ENCODE results near the gene SLC35E2B.

The SLC35E2B gene

DNA sequence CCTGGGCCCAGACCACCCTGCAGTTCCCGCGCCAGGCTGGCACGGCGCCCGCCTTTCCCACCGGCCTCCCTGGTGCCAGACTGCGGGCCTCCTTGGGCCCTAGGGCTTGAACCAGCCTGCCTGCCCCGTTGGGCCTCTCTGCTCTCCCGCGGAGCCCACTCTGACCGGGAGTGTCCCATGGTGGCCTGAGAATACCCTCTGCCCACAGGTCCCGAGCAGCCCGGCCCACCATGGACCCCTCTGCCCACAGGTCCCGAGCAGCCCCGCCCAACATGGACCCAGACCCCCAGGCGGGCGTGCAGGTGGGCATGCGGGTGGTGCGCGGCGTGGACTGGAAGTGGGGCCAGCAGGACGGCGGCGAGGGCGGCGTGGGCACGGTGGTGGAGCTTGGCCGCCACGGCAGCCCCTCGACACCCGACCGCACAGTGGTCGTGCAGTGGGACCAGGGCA lies 69.4 kb downstream of the SLC35E2B start:
- no peak for DNase-seq

DNA sequence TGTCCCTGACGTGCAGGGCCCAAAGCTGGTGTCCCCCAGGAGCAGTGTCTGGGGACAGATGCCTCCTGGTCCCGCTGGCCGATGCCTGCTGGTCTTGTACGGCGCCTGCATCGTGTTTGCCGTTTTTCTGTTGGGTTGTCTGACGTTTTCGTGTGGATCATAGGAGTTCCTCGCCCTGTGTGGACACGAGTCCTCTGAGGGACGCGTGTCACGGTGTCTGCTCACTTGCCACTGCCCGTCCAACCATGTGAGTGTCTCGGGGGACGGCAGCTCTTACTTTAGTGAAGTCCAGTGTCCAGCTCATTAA lies 69.9 kb downstream of the SLC35E2B start:
- no peak for DNase-seq

DNA sequence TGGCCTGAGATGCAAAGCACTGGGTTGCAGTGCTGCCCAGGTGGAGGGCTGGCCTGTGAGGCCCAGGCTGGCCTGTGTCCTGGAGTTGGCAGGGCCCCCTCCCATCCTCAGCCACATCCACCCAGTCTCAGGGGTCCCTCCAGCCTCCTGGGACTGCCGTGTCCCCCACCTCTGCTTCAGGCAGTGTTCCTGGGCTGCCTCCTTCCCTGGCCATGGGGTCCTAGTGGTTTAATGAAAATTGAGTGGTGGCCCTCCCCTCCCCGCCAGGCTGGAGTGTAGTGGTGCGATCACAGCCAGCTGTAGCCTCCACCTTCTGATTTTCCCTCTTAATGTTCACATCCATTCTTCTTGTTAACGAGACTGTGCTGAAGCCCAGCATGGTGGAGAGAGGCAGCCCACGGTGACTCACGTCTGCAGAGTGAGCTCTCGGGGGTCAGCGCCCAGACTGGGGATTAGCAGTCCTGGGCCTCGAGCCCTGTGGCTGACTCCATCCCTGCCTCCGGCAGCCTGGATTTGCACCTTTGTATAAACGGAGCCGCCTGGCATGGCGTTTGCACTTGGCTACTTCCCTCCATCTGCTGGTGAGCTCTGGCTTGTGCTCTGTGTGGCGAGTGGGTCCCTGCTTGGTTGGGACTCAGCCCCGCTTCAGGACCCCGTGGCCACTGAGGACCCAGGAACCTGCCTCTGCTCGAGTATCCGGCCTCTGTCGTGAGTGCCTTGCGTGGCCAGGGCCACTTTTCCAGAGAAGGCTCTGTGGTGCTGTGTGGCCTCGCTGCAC lies 70.4 kb downstream of the SLC35E2B start:
- no peak for DNase-seq

DNA sequence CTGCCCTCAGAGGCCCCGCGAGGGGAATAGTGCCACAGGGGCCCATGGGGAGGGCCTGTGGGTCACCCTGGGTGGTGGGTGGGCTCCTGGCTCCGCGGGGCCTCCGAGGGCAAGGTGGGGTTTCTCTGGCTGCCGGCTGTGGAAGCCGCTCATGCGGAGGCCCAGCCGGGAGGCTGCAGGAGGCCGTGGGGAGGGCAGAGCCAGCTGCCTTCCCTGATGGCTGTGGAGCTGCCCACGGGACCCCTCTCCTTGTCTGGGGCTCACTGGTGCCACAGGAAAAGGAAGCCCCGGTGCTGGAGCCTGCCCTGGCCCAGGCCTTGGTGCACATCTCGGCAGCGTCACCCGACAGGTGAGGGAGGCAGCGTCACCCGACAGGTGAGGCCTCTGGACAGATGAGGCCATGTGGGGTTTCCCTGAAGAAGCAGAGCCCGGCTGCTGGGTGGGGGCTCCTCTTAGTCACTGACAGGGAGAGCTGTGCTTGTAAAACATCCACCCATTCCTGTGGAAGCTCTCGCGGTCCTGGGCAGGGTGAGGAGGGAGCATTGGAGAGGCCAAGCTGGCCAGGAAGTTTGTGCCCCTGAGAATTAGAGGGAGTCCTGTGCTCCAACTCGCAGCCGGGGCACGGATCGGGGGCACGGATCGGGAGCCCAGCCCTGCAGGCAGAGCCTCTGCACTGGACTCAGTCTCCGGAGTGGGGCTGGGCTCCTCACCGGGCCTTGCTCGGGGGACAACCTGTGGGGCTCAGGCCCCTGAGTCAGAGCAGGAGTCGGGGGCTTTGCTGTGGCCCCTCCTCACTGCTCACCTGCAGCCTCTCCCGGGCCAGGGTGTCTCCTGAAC lies 71.2 kb downstream of the SLC35E2B start:
- no peak for DNase-seq

DNA sequence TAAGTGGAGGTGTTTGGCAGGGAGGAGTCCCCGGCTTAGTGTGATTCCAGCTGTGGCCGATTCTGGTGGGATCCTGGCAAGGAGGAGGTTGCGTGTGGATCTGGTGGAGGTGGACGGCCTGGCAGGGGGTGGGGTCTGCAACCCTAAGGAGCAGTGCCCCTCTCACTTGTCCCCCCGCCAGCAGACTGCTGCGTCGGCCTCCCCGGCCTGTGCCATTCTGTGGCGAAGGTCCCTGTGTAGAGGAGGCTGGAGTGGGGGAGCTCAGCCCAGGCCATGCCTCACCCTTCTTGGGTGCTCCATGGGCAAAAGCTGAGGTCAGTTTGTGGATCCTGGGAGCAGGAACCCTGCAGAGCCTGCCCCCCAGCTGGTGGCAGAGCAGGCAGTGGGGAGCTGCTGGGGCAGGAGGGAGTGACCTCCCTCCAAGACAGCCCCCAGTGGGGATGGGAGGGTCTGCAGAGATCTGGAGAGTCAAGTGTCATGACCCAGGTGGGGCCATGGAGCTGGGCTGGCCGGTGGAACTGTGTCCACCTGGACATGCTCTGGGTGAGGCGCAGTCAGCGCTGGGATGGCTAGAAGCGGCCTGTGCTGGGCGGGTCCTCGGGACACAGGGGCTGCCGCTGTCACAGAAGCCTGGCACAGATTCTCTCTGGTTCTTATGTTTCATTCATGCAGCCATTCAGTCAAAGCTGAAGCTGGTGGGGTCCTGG lies 72.0 kb downstream of the SLC35E2B start:
- DNase-seq: no peak

DNA sequence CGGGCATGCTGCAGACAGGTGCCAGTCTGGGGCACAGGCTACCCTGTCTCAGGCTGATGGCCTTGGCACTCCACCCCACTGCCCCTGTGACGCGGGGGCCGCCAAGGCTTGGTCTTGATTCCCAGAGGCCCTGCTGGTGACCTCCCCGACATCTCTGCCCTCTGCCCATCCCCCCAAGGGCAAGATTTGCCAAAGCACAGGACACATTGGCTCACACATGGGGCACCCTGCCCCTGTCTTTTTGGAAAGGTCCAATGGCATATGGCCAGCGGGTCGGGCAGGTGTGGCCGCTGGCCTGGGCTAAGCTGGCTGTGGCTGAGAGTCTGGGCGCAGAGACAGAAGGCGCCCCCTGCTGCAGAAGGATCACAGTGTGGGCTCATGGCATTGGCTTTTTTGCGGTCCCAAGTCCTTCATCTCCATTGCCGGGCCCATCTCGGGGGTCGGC lies 72.7 kb downstream of the SLC35E2B start:
- no peak for DNase-seq

DNA sequence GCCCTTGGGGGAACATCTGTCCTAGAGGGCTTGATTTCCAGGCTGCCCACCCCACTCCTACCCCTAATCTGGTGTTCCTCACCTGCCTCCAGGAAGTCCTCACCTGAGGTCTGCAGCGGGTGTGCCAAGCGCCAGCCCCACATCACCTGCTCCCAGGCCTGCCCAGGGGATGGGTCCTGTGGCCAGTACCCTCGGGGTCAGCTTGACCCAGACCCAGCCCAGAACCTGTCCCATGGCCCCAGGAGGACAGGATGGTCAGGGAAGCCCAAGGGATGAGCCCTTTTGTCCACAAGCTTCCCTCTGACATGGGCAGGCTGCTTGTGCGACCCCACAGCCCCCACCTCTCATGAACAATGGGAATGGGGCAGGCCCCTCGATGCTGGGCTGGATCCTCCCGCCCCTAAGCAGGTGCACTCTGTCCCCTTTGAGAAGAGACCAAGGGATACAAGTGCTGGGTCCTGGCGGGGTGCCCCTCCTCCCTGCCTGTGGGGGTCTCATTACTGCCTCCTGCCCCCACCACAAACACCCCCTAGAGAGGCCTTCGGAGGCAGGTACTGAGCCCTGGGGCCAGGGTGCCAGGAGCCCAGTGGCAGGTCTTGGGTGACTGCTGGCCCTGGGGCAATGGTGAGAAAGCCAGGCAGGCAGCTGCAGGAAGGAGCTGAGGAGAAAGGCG lies 74.1 kb downstream of the SLC35E2B start:
- no peak for DNase-seq

DNA sequence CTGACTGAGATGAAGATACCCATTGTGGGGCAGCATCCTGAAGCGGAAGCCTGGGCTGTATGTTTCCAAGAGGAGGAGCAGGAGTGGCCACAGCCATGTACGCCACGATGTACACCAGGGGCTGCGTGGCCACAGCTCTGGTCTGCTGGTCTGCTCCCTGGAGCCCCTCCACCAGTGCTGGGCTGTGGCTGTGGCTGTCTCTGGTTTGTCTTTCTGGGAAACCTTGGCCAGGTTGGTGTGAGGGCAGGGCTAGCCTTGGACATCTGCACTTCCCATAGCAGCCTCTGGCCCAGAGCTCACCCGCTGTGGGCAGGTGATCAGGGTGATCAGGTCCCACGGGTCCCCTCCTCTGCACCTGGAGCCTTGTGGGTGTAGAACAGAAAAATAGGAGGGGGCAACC lies 74.7 kb downstream of the SLC35E2B start:
- DNase-seq: no peak

DNA sequence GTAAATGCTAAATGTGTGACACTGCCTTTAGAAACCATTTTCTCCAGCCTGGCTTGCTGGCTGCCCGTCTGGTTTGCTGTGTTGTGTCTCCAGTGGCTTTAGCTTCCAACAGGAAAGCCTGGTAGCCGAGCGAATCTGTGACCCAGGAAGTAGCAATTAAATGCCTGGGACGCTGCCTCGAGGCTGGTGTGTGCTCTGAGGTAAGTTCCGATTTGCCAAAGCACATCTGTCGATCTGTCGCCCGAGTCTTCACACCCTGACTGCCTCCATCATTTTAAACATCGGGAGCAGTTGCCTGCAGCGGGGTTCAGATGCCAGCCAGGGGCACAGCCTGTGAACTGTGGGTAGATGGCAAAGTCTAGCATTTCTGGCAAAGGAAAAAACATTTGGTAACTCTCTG lies 75.1 kb downstream of the SLC35E2B start:
- no peak for DNase-seq

DNA sequence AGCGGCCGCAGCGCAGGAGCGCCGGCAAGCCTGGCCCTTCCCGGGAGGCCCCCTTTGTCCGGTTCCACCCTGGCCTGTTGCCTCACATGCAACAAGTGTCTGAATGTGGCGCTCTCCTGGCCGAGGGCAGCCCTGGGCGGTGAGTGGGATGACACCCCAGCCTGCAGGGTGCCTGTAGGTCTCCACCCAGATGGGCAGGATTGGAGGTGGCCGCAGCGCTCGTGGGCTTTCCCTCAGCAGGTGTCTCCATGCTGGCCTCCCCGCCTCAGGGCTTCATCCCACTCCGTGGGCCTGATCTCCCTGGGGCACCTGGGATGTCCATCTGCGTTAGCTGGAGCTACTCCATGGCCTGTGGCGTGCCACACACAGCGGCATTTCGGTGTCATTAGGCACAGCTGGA lies 75.8 kb downstream of the SLC35E2B start:
- DNase-seq: no peak

DNA sequence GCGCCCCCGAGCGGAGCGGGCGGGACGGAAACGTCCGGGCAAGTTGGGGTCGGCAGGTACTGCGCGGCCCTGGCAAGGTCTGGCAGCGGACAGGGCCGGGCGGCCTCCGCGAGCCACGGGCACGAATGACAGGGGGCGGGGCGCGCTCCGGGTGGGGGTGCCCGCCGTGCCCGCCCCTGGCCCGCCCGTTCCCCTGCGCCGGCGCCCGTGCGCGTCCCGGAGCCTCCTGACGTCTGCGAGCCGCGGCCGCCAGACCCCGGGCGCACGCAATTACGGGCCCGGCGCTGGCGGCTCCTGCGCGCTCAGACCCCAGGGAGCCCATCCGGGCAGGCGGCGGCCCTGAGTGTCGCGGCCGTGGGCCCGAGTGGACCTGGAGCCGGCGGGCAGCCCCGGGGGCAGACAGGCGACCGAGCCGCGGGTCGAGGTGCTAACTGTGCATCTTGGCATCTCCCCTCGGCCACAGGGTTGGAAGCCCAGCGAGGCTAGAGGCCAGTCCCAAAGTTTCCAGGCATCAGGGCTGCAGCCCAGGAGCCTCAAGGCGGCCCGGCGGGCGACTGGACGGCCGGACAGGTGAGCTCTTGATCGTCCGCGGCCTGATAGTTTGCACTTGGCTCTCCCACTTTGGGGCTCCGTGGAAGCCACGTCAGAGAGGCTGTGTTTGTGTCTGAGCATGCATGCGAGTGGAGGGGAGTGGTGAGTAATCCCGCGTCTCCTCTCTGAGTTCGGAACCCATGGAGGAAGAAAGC lies 76.4 kb downstream of the SLC35E2B start:
- DNase-seq: peak; percentile 20

DNA sequence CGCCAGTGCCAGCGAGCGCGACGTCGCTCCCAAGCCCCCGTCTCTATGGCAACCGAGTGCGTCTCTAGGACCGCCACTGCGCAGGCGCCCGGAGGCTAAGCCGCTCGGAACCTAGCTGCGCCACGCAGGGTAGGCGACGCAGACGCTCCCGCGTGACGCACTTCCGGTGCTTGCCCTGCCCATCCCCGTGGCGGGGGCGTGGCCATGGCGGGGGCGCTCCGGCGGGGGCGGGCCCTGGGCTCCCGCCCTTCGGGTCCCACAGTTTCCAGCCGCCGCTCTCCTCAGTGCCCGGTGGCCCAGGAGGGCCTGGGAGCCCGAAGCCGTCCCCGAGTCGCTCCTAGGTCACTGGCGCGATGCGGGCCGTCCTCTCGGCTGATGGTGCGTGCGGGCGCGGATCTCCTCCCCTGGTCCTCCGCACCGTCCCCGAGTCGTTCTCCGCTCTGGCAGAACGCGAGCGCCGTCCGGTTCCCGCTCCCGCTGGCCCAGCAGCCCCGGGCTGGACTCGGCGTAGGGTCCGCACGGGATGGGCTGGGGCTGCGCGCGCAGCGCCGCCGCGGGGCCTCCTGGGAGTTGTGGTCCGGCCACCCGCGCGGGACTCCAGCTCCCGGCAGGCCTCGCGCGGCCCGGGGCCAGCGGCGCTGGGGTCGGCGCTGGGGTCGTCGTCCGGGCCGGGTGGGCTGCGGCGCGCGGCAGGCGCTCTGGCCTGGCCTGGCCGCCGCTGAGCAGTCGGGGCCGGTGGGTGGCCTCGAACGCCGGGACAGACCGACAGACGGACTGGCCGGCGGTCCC lies 77.1 kb downstream of the SLC35E2B start, which contains the start of gene MIB2:
Gene MIB2 (plus strand): TSS at position 245 of the 789 bp plus-strand sequence. CDS start 7,953 bp downstream, outside the sequence.
- peak; percentile 96 for DNase-seq

DNA sequence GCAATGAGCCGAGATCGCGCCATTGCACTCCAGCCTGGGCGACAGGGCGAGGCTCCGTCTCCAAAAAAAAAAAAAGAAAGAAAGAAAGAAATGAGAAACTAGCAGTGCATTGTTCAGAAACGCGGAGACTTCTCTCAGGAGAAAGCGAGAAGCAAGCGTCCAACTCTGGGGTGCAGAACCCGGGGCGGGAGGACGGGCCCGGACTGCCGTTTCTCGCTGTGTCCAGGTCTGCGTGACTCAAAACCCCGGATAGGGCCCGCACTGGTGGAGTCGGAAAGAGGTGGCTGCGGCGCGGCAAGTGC lies 77.7 kb downstream of the SLC35E2B start:
- DNase-seq: no peak

DNA sequence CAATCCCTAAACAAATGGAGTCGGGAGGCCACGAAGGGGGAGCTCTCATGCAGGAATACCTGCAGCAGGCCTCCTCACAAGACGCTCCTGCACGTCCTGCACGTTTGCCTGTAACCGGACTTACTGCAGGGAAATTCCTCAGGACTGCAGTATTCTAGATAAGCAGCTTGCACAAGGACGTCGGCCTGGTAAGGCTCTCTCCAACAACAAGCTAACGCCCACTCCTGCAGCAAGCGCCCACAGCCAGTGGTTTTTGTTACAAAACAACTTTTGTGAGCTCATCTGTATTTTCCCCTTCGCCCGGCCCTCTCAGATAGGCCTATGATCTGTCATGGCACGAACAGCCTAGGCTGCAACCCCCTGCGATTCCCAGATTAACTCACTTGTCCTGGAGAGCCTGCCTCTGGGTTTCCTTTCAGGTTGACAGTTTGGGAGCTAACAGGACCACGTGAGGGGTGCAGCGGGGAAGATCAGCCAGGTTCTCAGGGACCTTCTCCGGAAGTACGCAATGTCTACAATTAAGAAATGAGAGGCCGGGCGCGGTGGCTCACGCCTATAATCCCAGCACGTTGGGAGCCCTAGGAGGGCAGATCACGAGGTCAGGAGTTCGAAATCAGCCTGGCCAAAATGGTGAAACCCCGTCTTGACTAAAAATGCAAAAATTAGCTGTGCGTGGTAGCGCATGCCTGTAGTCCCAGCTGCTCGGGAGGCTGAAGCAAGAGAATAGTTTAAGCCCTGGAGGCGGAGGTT lies 78.2 kb downstream of the SLC35E2B start:
- peak; percentile 52 for DNase-seq

DNA sequence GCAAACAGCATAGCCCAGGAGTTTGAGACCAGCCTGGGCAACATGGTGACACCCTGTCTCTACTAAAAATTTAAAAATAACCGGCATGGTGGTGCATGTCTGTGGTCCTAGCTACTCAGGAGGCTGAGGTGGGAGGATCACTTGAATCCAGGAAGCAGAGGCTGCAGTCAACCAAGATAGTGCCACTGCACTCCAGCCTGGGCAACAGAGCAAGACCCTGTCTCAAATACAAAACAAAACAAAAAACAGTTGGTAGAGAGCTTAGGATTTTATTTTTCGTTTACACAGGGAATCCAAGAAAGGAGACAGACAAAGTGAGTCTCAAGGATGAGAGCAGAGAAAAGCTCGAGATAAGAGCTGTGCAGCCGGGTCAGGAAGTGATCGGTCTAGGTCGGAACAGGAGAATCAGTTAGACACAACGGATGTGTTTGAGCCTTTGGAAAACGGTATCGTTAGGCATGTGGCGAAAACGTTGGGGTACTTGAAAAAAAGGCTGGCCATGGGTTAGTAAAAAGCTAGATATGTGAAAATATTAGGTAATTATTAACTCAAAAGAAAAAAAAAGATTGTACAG lies 79.0 kb downstream of the SLC35E2B start:
- no peak for DNase-seq

DNA sequence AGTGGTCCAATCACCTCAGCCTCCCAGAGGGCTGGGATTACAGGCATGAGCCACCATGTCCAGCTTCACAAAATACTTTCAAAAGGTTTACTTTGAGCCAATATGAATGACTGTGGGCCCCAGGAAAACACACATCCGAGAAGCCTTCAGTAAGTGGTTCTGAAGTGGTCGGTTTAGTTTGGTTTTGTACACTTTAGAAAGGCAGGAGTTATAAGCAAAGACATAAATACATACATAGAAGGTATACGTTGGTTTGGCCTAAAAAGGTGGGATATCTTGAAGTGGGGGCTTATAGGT lies 80.5 kb downstream of the SLC35E2B start:
- no peak for DNase-seq

DNA sequence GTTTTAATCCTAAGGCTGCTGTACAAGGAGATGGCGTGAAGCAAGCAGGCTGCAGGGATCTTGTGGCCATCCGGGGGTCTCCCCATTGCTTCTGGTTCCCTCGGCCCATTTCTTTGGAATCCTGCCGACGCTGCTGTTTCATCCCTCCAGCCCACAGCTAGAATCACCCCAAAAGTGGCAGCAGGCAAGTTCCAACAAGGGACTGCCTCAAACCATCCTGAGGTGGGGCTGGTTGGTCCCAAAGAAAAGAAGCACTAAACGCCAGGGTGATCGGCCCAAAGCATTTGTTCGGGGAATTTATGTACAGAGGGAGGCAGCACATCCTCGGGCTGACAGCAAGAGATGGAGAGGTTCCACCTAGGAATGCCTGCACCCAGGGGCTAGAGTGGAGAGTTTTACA lies 81.8 kb downstream of the SLC35E2B start:
- DNase-seq: no peak

DNA sequence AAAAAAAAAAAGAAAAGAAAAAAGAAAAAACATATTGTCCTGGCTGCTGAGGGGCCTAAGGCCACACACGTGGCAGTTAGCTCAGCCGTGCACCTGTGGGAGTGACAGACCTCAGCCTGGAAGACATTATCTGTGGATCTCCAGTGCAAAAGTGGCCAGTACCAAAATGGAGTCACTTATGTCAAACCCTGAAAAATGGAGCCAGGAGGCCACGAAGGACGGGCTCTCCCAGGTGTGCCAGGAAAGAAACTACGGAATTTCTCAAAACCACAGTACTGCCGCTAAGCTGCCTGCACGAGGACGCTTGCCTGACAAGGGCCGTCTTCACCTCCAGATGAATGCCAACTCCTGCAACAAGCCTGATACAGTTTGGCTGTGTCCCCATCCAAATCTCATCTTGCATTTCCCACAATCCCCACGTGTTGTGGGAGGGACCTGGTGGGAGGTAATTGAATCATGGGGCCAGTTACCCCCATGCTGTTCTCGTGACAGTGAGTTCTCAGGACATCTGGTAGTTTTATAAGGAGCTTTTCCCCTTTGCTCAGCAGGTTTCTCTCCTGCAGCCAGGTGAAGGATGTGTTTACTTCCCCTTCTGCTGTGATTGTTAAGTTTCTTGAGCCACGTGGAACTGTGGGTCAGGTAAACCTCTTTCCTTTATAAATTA lies 82.6 kb downstream of the SLC35E2B start:
- DNase-seq: no peak

All from activated effector memory CD4-positive, alpha-beta T cell treated with Interleukin-2 at 50 U/mL for 16 hours (primary cell).